Epidermal melanocyte (primary cell): Measurements from ENCODE around the gene BARX2.
"Not testable (repeated sequence)": the region's sequence is repeated elsewhere in the genome, so short reads cannot be mapped to it uniquely, and the experiment has no call there.

Experiments
- DNase-seq: peaks from one replicate; pipeline ENCODE4 v3.0.0; 2011; ENCODE audit warnings: low spot score; ENCODE audit not compliant: insufficient read length

The BARX2 gene

GRCh38 chr11:129375751-129376657 is at the start of gene BARX2:
Gene BARX2, plus strand, starts transcription at chr11:129375848. Its CDS starts 188 bp downstream, at chr11:129376036.
- no peak for DNase-seq

GRCh38 chr11:129326921-129327320 is 48.7 kb upstream of the BARX2 start:
- DNase-seq: no peak

GRCh38 chr11:129327708-129328107 is 47.9 kb upstream of the BARX2 start:
- DNase-seq: not testable (repeated sequence)

- no peak for DNase-seq
Observed at GRCh38 chr11:129328756-129329155, 46.9 kb upstream of the BARX2 start.

- no peak for DNase-seq
Observed at GRCh38 chr11:129331217-129331616, 44.4 kb upstream of the BARX2 start.

- DNase-seq: peak; percentile 81
Observed at GRCh38 chr11:129331871-129332274, 43.8 kb upstream of the BARX2 start.

GRCh38 chr11:129333873-129334272 is 41.8 kb upstream of the BARX2 start:
- DNase-seq: no peak

GRCh38 chr11:129344301-129344940 is 31.2 kb upstream of the BARX2 start:
- not testable (repeated sequence) for DNase-seq

GRCh38 chr11:129346916-129347315 is 28.7 kb upstream of the BARX2 start:
- DNase-seq: no peak

- no peak for DNase-seq
Observed at GRCh38 chr11:129348813-129349212, 26.8 kb upstream of the BARX2 start.

- no peak for DNase-seq
Observed at GRCh38 chr11:129352676-129353075, 23.0 kb upstream of the BARX2 start.

GRCh38 chr11:129354691-129355090 is 21.0 kb upstream of the BARX2 start:
- DNase-seq: no peak

- DNase-seq: no peak
Observed at GRCh38 chr11:129359748-129360147, 15.9 kb upstream of the BARX2 start.

- no peak for DNase-seq
Observed at GRCh38 chr11:129364143-129364654, 11.4 kb upstream of the BARX2 start.

- DNase-seq: no peak
Observed at GRCh38 chr11:129365816-129366215, 9.8 kb upstream of the BARX2 start.

- no peak for DNase-seq
Observed at GRCh38 chr11:129366737-129367597, 8.7 kb upstream of the BARX2 start.

GRCh38 chr11:129368889-129369672 is 6.6 kb upstream of the BARX2 start:
- DNase-seq: no peak

- DNase-seq: no peak
Observed at GRCh38 chr11:129370715-129371114, 4.9 kb upstream of the BARX2 start.

- DNase-seq: no peak
Observed at GRCh38 chr11:129372609-129373488, 2.8 kb upstream of the BARX2 start.
